ENCODE results near the gene ZKSCAN2. TPM values are rescaled to one million over a fixed set of nuclear protein-coding genes. Genes with fewer than 3 reads are reported as not detected.

The ZKSCAN2 gene
- total and polyA plus RNA-seq, 9 of the 15 experiments (the other 6 are each of a cell fraction or from before 2014, with no cell fraction given): 1.3 to 9.5 (median 4.2) TPM

GRCh38 chr16:25260416-25260815 lies 2.8 kb upstream of the ZKSCAN2 start:
- Histone ChIP-seq H3K9ac (ENCODE audit: insufficient read depth in 1 of 2, low read depth in 2 of 2, low read length in 2 of 2) (no peak overlapping the region), H4K20me1 (replicated peaks; ENCODE audit: control insufficient read depth, insufficient read depth, low read length) (peaks cover 14% of the 10 kb centered on the region), H3K4me2 (ENCODE audit: insufficient read depth, low read length) (no peak overlapping the region), H3K4me1 (replicated peaks in 1 of 2; ENCODE audit: control insufficient read depth in 2 of 2, insufficient read depth in 2 of 2, low read length in 2 of 2) (peaks cover 7 to 14% of the 10 kb centered on the region in 2 experiments; a peak in 4 of 5 replicates), H3K27me3 (ENCODE audit: control insufficient read depth in 2 of 2, insufficient read depth in 2 of 2, low read length in 2 of 2) (no peaks in the 10 kb centered on the region), H2AFZ (ENCODE audit: low read depth, low read length) (no peak overlapping the region), H3K4me3 (no peak overlapping the region), H3K27ac (ENCODE audit: extremely low read depth, low read depth, low read length) (no peak overlapping the region), H3K9me3 (replicated peaks; ENCODE audit: control insufficient read depth, insufficient read depth, low read depth, low read length) (no peaks in the 10 kb centered on the region), H3K36me3 (ENCODE audit: control insufficient read depth, insufficient read depth, low read length) (peaks cover 28% of the 10 kb centered on the region), H3K79me2 (ENCODE audit: control insufficient read depth, insufficient read depth, low read length) (peaks cover 58% of the 10 kb centered on the region), H3K9me1 (ENCODE audit: control insufficient read depth, insufficient read depth, low read length) (no peaks in the 10 kb centered on the region)
- CTCF ChIA-PET (ENCODE audit: low intra/inter-chr PET ratio): no interaction called here
- ATAC-seq: no peak
- intact Hi-C loops (cut with micrococcal nuclease): no loop called here
- DNase-seq (ENCODE audit: extremely low read depth in 1 of 4, low spot score in 3 of 4): no peak
- in situ Hi-C loops (cut with MboI): no loop called here
- POLR2A ChIA-PET: interaction anchor here (0.7 to 5.5 kb wide), 3 partner anchors 9 to 861 kb away, joined by 3 to 40 read pairs (median 3); no protein-coding TSS in a partner anchor
- FAIRE-seq: no peak
- 80% methylated on average over 5 of the region's 5 CpGs for WGBS (ENCODE audit: insufficient coverage, low coverage, missing lambda C conversion rate)
- no TSS peak for BruUV-seq (replicated peaks)
- TF ChIP-seq KLF10 (CRISPR knock-in tag; IDR thresholded peaks at IDR 0.05) (no peak), ZKSCAN1 (IDR thresholded peaks at IDR 0.05; ENCODE audit: low read depth, low read length) (no peak), RERE (CRISPR knock-in tag; IDR thresholded peaks at IDR 0.05; ENCODE audit: borderline replicate concordance) (no peak), ZNF639 (CRISPR knock-in tag; conservative IDR thresholded peaks at IDR 0.05 in 1 of 2, IDR thresholded peaks at IDR 0.05 in 1 of 2) (no peak), ZNF146 (CRISPR knock-in tag; IDR thresholded peaks at IDR 0.05; ENCODE audit: unreplicated experiment) (no peak), ZBED1 (IDR thresholded peaks at IDR 0.05) (no peak), SIN3B (IDR thresholded peaks at IDR 0.05; ENCODE audit: low read depth) (no peak), USF2 (CRISPR knock-in tag; IDR thresholded peaks at IDR 0.05) (no peak), ZNF12 (CRISPR knock-in tag; IDR thresholded peaks at IDR 0.05) (no peak), ETS1 (conservative IDR thresholded peaks at IDR 0.05; ENCODE audit: control insufficient read depth, low read depth, low read length) (no peak), ZNF408 (CRISPR knock-in tag; IDR thresholded peaks at IDR 0.05; ENCODE audit: low read depth) (no peak), ASH1L (IDR thresholded peaks at IDR 0.05; ENCODE audit: borderline replicate concordance, low read depth, partially characterized antibody) (no peak), ZNF124 (CRISPR knock-in tag; IDR thresholded peaks at IDR 0.05) (no peak), ZNF184 (CRISPR knock-in tag; IDR thresholded peaks at IDR 0.05) (no peak), C11orf30 (IDR thresholded peaks at IDR 0.05; ENCODE audit: low read depth) (no peak)
